Parathyroid adenoma (tissue), 2 donors: ENCODE data around the gene ABCB9.

ENCODE experiments used
- H2AFZ ChIP-seq: fragments of 300-600 bp; sonication (generic); one replicate; pipeline ENCODE4 v1.7.0; 2017; ENCODE audit warnings: antibody characterized with exemption, mild to moderate bottlenecking
- H3K27ac ChIP-seq: fragments of 300-600 bp; sonication (generic); one replicate; pipeline ENCODE4 v1.7.0; 2017
- H3K27me3 ChIP-seq: fragments of 300-600 bp; sonication (generic); one replicate; pipeline ENCODE4 v1.7.0; 2017; ENCODE audit warnings: low read length; ENCODE audit not compliant: control insufficient read depth, insufficient read depth
- H3K36me3 ChIP-seq: fragments of 300-600 bp; sonication (generic); one replicate; pipeline ENCODE4 v1.7.0; 2017; ENCODE audit warnings: low read length; ENCODE audit not compliant: control insufficient read depth, insufficient read depth
- H3K4me1 ChIP-seq: fragments of 300-600 bp; sonication (generic); one replicate; pipeline ENCODE4 v1.7.0; 2017; ENCODE audit warnings: control low read depth
- H3K4me2 ChIP-seq: fragments of 300-600 bp; sonication (generic); one replicate; pipeline ENCODE4 v1.7.0; 2017; ENCODE audit warnings: low read length
- H3K4me3 ChIP-seq: fragments of 300-600 bp; sonication (generic); one replicate; pipeline ENCODE4 v1.7.0; 2017; ENCODE audit warnings: low read depth, low read length
- H3K79me2 ChIP-seq: fragments of 300-600 bp; sonication (generic); one replicate; pipeline ENCODE4 v1.7.0; 2017; ENCODE audit warnings: control low read depth
- H3K9ac ChIP-seq: fragments of 300-600 bp; sonication (generic); one replicate; pipeline ENCODE4 v1.7.0; 2017; ENCODE audit warnings: mild to moderate bottlenecking
- H3K9me3 ChIP-seq: fragments of 300-600 bp; sonication (generic); one replicate; pipeline ENCODE4 v1.7.0; 2017; ENCODE audit warnings: low read length; ENCODE audit not compliant: control insufficient read depth
- TF ChIP-seq, protein P1 (sequence below): fragments of 300-600 bp; sonication (generic); IDR thresholded peaks from one replicate; pipeline ENCODE4 v1.7.0; 2017; ENCODE audit warnings: antibody characterized with exemption, mild to moderate bottlenecking
- donor health status: primary hyperparathyroidism.

The ABCB9 gene

DNA sequence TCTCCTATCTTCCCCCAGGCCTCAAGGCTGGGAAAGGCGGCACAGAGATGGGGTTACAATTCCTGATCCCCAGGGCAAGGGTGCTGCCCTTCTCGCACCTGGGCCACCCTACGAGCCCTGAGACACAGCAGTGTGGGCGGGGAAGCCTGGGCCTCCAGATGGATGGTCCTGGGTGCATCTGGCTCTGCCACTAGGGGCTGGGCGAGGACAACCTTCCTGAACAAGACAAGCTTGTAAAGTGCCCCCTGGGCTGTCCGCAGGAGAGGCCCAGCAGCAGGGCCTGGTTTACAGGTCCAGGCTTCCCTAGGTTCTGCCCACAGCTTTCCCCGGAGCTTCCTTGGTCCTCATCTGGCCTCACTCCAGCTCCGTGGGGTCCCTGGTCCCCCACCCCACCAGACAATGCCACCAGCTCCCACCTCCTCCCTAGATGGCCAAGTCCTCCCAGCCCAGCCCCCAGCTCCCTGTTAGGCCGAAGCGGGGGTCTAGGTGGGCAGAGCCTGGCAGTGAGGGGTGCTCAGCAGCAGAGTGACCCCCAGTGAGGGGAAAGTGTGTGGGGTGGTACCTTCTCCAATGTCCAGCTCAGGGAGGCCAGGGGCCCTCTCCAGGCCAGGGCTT, 23.1 kb upstream of the ABCB9 start:
- Histone ChIP-seq H3K9ac (no peak overlapping the region), H3K4me1 (peaks cover 13% of the 10 kb centered on the region)

DNA sequence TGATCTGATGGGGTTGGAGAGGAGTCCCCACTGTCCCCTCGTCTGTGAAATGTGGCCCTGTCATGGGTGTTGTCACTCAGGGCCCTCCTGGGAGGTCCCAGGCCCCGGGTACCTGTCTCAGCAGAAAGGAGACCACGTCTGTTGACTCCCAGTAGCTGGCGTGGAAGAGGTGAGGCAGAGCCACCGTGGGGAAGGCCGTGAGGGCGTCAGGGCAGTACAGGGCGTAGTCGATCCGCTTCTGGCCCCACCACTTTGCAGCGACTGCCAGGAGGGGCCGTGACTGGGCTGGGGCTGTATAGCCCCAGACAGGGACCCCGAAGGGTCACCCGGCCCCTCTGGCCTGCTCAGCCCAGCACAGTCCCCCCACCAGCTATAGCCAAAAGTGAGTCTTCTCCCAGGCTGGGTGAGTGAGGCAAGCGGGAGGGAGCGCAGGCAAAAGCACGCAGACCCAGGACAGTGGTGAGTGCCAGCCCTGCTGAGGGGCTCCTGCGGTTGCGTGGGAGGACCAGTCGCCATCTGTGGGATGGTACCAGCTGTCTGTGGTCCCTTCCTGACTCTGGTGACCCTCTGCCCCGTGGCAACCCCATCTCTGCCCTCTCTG, 22.4 kb upstream of the ABCB9 start:
- TF ChIP-seq, protein P1, sequence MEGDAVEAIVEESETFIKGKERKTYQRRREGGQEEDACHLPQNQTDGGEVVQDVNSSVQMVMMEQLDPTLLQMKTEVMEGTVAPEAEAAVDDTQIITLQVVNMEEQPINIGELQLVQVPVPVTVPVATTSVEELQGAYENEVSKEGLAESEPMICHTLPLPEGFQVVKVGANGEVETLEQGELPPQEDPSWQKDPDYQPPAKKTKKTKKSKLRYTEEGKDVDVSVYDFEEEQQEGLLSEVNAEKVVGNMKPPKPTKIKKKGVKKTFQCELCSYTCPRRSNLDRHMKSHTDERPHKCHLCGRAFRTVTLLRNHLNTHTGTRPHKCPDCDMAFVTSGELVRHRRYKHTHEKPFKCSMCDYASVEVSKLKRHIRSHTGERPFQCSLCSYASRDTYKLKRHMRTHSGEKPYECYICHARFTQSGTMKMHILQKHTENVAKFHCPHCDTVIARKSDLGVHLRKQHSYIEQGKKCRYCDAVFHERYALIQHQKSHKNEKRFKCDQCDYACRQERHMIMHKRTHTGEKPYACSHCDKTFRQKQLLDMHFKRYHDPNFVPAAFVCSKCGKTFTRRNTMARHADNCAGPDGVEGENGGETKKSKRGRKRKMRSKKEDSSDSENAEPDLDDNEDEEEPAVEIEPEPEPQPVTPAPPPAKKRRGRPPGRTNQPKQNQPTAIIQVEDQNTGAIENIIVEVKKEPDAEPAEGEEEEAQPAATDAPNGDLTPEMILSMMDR: no peak
- no peaks in the 10 kb centered on the region for H3K79me2 ChIP-seq
- H3K9ac ChIP-seq: no peak overlapping the region
- H3K27me3 ChIP-seq: no peaks in the 10 kb centered on the region
- no peak overlapping the region for H3K4me3 ChIP-seq
- no peak overlapping the region for H3K4me2 ChIP-seq
- no peaks in the 10 kb centered on the region for H3K36me3 ChIP-seq
- H2AFZ ChIP-seq: no peak overlapping the region
- H3K9me3 ChIP-seq: no peaks in the 10 kb centered on the region
- H3K27ac ChIP-seq: no peak overlapping the region
- H3K4me1 ChIP-seq: peaks cover 18% of the 10 kb centered on the region

More for the DNA sequence above, 23.1 kb upstream of the ABCB9 start:
- Histone ChIP-seq H3K27ac (no peak overlapping the region), H3K4me2 (no peak overlapping the region), H3K36me3 (no peaks in the 10 kb centered on the region), H2AFZ (no peak overlapping the region), H3K27me3 (no peaks in the 10 kb centered on the region), H3K79me2 (no peaks in the 10 kb centered on the region), H3K9me3 (no peaks in the 10 kb centered on the region), H3K4me3 (no peak overlapping the region)
- TF ChIP-seq, protein P1: no peak

DNA sequence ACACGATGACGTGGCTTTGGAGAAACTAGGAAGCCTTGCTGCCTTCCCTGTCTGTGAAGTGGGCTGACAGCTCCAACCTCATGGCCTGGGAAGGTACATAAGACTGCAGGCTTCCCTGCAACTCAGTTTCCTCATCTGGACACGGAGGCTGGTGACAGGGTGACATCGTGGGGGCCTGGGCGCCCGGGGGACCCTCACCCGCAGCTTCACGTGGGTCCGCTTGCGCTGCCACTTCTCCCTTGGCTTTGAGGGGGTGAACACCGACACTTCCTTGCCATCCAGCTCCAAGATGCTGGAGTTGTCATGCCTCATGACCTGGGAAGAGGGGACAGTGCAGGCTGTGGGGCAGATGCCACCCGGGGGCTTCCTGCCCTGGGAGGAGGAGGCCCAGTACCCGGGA, 21.8 kb upstream of the ABCB9 start:
- Histone ChIP-seq H3K9me3 (no peaks in the 10 kb centered on the region), H3K4me3 (no peak overlapping the region), H3K4me1 (peaks cover 18% of the 10 kb centered on the region), H3K4me2 (no peak overlapping the region), H3K9ac (no peak overlapping the region), H2AFZ (no peak overlapping the region), H3K27ac (no peak overlapping the region), H3K36me3 (no peaks in the 10 kb centered on the region), H3K27me3 (no peaks in the 10 kb centered on the region), H3K79me2 (no peaks in the 10 kb centered on the region)
- TF ChIP-seq, protein P1: no peak

- no peak overlapping the region for H2AFZ ChIP-seq
- H3K27me3 ChIP-seq: no peaks in the 10 kb centered on the region
- H3K36me3 ChIP-seq: no peaks in the 10 kb centered on the region
- no peak overlapping the region for H3K9ac ChIP-seq
- peaks cover 22% of the 10 kb centered on the region for H3K4me1 ChIP-seq
- H3K9me3 ChIP-seq: no peaks in the 10 kb centered on the region
- H3K79me2 ChIP-seq: no peaks in the 10 kb centered on the region
- no peak overlapping the region for H3K4me3 ChIP-seq
- TF ChIP-seq, protein P1: no peak
- no peak overlapping the region for H3K4me2 ChIP-seq
- no peak overlapping the region for H3K27ac ChIP-seq
Observed at GRCh38 chr12:122987086-122987951, 21.1 kb upstream of the ABCB9 start.
